ENCODE results near the gene DNASE1. TPM values are rescaled to one million over a fixed set of nuclear protein-coding genes. Genes with fewer than 3 reads are reported as not detected.

DNASE1 gene
- total and polyA plus RNA-seq, 2 donors from 2014 or later: 16.1 to 116 TPM

DNA sequence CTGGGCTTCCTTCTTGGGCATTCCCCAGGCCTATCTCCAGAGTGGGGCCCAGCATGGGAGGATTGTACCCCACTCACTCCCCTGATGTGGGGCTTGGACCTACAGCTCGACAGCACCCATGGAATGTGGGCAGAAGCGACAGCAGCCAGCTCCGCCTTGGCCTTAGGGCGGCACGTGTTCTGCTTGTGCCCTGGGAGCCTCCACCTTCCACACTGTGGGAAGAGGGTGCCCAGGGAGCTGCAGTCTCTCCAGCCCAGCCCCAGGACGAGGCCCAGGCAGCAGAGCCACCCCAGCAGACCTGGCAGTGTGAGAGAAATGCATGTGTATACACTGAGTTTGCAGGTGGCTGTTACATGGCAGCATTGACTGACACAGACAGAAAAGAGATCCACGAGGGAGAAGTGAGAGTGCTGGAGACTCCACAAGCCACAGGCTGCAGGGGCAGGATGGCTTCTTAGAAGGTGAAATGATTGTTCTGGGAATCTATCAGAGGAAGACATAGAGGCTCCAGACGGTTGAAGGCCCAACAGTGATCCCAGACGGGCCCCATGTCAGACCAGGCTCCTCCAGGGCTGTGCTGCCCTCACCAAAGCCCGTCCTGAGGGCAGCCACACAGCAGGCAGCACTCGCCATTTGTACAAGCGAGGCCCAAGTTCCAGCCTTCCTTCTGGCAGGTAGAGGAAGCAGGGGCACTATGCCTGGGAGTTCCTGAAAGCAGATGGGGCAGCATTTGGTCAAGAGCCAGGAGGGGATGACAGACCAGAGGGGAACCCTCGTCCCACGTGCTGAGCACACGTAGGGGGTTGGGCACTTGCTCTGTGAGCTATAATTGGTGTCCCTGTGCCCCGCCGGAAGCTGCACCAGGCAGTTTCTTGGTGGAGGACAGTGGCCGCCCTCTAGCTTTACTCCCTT lies 2.8 kb upstream of the DNASE1 start:
- TF ChIP-seq, protein P1, sequence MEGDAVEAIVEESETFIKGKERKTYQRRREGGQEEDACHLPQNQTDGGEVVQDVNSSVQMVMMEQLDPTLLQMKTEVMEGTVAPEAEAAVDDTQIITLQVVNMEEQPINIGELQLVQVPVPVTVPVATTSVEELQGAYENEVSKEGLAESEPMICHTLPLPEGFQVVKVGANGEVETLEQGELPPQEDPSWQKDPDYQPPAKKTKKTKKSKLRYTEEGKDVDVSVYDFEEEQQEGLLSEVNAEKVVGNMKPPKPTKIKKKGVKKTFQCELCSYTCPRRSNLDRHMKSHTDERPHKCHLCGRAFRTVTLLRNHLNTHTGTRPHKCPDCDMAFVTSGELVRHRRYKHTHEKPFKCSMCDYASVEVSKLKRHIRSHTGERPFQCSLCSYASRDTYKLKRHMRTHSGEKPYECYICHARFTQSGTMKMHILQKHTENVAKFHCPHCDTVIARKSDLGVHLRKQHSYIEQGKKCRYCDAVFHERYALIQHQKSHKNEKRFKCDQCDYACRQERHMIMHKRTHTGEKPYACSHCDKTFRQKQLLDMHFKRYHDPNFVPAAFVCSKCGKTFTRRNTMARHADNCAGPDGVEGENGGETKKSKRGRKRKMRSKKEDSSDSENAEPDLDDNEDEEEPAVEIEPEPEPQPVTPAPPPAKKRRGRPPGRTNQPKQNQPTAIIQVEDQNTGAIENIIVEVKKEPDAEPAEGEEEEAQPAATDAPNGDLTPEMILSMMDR (IDR thresholded peaks at IDR 0.05; ENCODE audit: borderline replicate concordance, extremely low read depth, insufficient read depth): no peak
- FAIRE-seq: no peak
- peak in 1 of 5 donors; percentile 37 for DNase-seq

DNA sequence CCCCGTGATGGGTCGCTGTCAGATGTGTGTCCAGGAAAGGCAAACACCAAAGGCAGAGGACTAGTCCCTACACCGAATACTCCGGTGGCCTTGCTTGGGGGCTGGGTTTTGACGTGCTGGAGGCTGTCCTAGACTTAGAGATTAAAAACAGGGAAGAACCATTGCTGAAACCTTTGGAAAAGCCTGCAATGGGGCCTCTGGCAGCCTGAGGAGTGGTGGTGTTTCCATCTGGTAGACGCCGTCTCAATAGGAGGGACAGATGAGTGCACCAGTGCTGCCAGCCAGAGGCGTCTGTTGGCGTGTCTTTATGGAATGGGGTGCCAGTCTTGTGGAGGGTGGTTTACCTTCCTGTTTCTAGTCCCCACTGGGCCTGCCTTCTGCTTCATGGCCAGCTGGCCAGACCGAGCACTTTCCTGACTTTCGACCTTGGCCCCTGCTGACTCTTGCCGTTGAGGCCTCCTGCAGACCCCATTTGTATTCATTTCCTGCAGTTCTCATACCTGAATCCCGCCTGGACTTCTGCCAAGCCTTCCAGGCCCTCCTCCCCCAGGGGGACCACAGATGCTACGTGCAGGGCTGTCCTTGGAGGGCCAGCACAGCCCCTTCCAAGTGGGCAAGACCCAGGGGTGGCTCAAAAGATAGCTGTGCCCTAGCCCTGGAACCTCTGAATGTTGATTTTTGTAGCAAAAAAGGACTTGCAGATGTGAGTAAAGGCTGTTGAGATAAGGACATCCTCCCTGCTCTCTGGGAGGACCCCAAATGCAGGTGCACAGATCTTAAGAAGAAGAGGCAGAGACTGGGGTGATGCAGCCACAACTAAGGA lies 1.9 kb upstream of the DNASE1 start:
- peaks cover 0 to 11% (median 10%) of the 10 kb centered on the region in 3 donors for H3K36me3 ChIP-seq (ENCODE audit: control insufficient read depth in 2 of 3, insufficient read depth in 3 of 3, low read length in 3 of 3)
- H3K4me3 ChIP-seq (ENCODE audit: low read length in 3 of 3): no peak overlapping the region
- TF ChIP-seq, protein P1 (IDR thresholded peaks at IDR 0.05; ENCODE audit: borderline replicate concordance, extremely low read depth, insufficient read depth): no peak
- intact Hi-C loops (cut with DNase I): no loop called here
- peak overlapping the region; percentile 48 to 60 for H3K27ac ChIP-seq (ENCODE audit: low read depth in 2 of 2, low read length in 2 of 2)
- peaks cover 0 to 8% (median 0%) of the 10 kb centered on the region in 3 donors for H3K4me1 ChIP-seq (ENCODE audit: control insufficient read depth in 2 of 3, insufficient read depth in 2 of 3, low read depth in 1 of 3, low read length in 3 of 3)
- FAIRE-seq: no peak
- peak overlapping the region in 1 of 3 donors; percentile 24 for H3K9ac ChIP-seq (ENCODE audit: low read length in 3 of 3)
- peak in 1 of 5 donors; percentile 44 for DNase-seq
- H3K9me3 ChIP-seq (ENCODE audit: control insufficient read depth in 2 of 3, insufficient read depth in 1 of 3, low read length in 3 of 3): no peaks in the 10 kb centered on the region
- H3K27me3 ChIP-seq (ENCODE audit: control insufficient read depth, insufficient read depth, low read length): no peaks in the 10 kb centered on the region

More for the DNA sequence above, 2.8 kb upstream of the DNASE1 start:
- H3K27ac ChIP-seq (ENCODE audit: low read depth in 2 of 2, low read length in 2 of 2): no peak overlapping the region
- H3K27me3 ChIP-seq (ENCODE audit: control insufficient read depth, insufficient read depth, low read length): no peaks in the 10 kb centered on the region
- H3K9ac ChIP-seq (ENCODE audit: low read length in 3 of 3): peak overlapping the region in 1 of 3 donors; percentile 24
- no peak overlapping the region for H3K4me3 ChIP-seq (ENCODE audit: low read length in 3 of 3)
- no peaks in the 10 kb centered on the region for H3K9me3 ChIP-seq (ENCODE audit: control insufficient read depth in 2 of 3, insufficient read depth in 1 of 3, low read length in 3 of 3)
- peaks cover 0 to 2% (median 2%) of the 10 kb centered on the region in 3 donors for H3K36me3 ChIP-seq (ENCODE audit: control insufficient read depth in 2 of 3, insufficient read depth in 3 of 3, low read length in 3 of 3)
- H3K4me1 ChIP-seq (ENCODE audit: control insufficient read depth in 2 of 3, insufficient read depth in 2 of 3, low read depth in 1 of 3, low read length in 3 of 3): peaks cover 0 to 6% (median 0%) of the 10 kb centered on the region in 3 donors
- intact Hi-C loops (cut with DNase I): no loop called here

DNA sequence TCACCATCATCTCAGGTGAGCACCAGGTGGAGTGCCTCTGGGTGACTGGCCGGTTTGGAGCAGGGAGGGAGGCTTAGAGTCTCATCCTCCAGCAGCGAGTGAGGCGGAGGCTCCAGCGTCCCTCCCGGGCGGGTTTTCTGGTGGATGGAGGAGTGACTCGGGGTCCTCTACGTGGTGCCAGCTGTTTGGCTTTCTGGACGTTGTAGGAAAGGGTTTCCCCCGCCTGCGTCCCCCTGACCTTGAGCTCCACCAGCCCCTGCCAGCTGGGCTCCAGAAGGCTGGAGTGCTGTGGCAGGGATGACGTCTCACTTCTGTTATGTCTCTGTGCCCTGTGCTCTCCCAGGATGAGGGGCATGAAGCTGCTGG lies 522 bp downstream of the DNASE1 start:
- Histone ChIP-seq H3K9ac (ENCODE audit: low read length in 3 of 3) (peak overlapping the region in 1 of 3 donors; percentile 80), H3K4me3 (ENCODE audit: low read length in 3 of 3) (peak overlapping the region in 2 of 3 donors; percentile 48 to 63), H3K4me1 (ENCODE audit: control insufficient read depth in 2 of 3, insufficient read depth in 2 of 3, low read depth in 1 of 3, low read length in 3 of 3) (peaks cover 0 to 12% (median 0%) of the 10 kb centered on the region in 3 donors), H3K27ac (ENCODE audit: low read depth in 2 of 2, low read length in 2 of 2) (peak overlapping the region; percentile 88 to 91), H3K27me3 (ENCODE audit: control insufficient read depth, insufficient read depth, low read length) (no peaks in the 10 kb centered on the region), H3K36me3 (ENCODE audit: control insufficient read depth in 2 of 3, insufficient read depth in 3 of 3, low read length in 3 of 3) (peaks cover 0 to 28% (median 18%) of the 10 kb centered on the region in 3 donors), H3K9me3 (ENCODE audit: control insufficient read depth in 2 of 3, insufficient read depth in 1 of 3, low read length in 3 of 3) (no peaks in the 10 kb centered on the region)
- no peak for FAIRE-seq
- intact Hi-C loops (cut with DNase I): no loop called here
- peak in 1 of 5 donors; percentile 60 for DNase-seq
- TF ChIP-seq, protein P1 (IDR thresholded peaks at IDR 0.05; ENCODE audit: borderline replicate concordance, extremely low read depth, insufficient read depth): no peak
